OCI-LY7 (cell line): ENCODE results near the gene TLDC2.

Source experiments
- CTCF ChIP-seq: fragments of 200-600 bp; sonication (generic); conservative IDR thresholded peaks from 2 replicates; pipeline ENCODE4 v1.5.1; 2014; ENCODE audit warnings: mild to moderate bottlenecking, antibody characterized with exemption, low read length, moderate library complexity, mixed read lengths
- EZH2phosphoT487 ChIP-seq: fragments of 200-600 bp; sonication (generic); IDR thresholded peaks from 2 replicates; pipeline ENCODE4 v1.6.1; 2018; ENCODE audit warnings: low read depth, borderline replicate concordance, mild to moderate bottlenecking, mixed run types, antibody characterized with exemption, low read length, moderate library complexity, mixed read lengths

GRCh38 chr20:36916199-36916598 is 40.3 kb downstream of the TLDC2 start:
- TF ChIP-seq CTCF, result no peak
- no peak for TF ChIP-seq EZH2phosphoT487
